ENCODE data around the gene PAX3. TPM values are rescaled to one million over a fixed set of nuclear protein-coding genes. Genes with fewer than 3 reads are reported as not detected.

PAX3 gene
- total RNA-seq, 1 experiment from 2014 or later, result not detected

GRCh38 chr2:222232372-222232771 lies 66.4 kb downstream of the PAX3 start (continued):
- TF ChIP-seq, protein P1, sequence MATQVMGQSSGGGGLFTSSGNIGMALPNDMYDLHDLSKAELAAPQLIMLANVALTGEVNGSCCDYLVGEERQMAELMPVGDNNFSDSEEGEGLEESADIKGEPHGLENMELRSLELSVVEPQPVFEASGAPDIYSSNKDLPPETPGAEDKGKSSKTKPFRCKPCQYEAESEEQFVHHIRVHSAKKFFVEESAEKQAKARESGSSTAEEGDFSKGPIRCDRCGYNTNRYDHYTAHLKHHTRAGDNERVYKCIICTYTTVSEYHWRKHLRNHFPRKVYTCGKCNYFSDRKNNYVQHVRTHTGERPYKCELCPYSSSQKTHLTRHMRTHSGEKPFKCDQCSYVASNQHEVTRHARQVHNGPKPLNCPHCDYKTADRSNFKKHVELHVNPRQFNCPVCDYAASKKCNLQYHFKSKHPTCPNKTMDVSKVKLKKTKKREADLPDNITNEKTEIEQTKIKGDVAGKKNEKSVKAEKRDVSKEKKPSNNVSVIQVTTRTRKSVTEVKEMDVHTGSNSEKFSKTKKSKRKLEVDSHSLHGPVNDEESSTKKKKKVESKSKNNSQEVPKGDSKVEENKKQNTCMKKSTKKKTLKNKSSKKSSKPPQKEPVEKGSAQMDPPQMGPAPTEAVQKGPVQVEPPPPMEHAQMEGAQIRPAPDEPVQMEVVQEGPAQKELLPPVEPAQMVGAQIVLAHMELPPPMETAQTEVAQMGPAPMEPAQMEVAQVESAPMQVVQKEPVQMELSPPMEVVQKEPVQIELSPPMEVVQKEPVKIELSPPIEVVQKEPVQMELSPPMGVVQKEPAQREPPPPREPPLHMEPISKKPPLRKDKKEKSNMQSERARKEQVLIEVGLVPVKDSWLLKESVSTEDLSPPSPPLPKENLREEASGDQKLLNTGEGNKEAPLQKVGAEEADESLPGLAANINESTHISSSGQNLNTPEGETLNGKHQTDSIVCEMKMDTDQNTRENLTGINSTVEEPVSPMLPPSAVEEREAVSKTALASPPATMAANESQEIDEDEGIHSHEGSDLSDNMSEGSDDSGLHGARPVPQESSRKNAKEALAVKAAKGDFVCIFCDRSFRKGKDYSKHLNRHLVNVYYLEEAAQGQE (IDR thresholded peaks at IDR 0.05; ENCODE audit: low read depth), result no peak
- no peak for TF ChIP-seq ELF1 (IDR thresholded peaks at IDR 0.05; ENCODE audit: borderline replicate concordance, low read depth)
- TF ChIP-seq ZNF274 (IDR thresholded peaks at IDR 0.05; ENCODE audit: low read depth, low read length), result no peak
- no peak for TF ChIP-seq RAD21 (IDR thresholded peaks at IDR 0.05; ENCODE audit: low read depth)
- TF ChIP-seq EZH2phosphoT487 (IDR thresholded peaks at IDR 0.05; ENCODE audit: borderline replicate concordance), result no peak
- TF ChIP-seq EGR1 (IDR thresholded peaks at IDR 0.05; ENCODE audit: low read depth), result no peak

GRCh38 chr2:222228054-222228453 lies 70.7 kb downstream of the PAX3 start:
- Histone ChIP-seq H3K9me2 (ENCODE audit: insufficient read depth) (no peaks in the 10 kb centered on the region), H3K27me3 (ENCODE audit: insufficient read depth, low read length) (peaks cover 43% of the 10 kb centered on the region), H3K36me3 (ENCODE audit: control insufficient read depth in 1 of 2, insufficient read depth in 2 of 2, low read length in 2 of 2) (no peaks in the 10 kb centered on the region), H3K9ac (ENCODE audit: low read length) (no peak overlapping the region), H3K27ac (ENCODE audit: low read depth, low read length) (no peak overlapping the region), H3K79me2 (ENCODE audit: insufficient read depth, low read length) (no peaks in the 10 kb centered on the region), H3K4me1 (ENCODE audit: control insufficient read depth in 1 of 2, insufficient read depth in 2 of 2, low read length in 2 of 2) (no peaks in the 10 kb centered on the region), H3K4me3 (replicated peaks in 1 of 2; ENCODE audit: low read depth in 1 of 2, low read length in 2 of 2) (no peak overlapping the region), H3K9me3 (ENCODE audit: control insufficient read depth in 1 of 2, insufficient read depth in 1 of 2, low read depth in 1 of 2, low read length in 2 of 2) (no peaks in the 10 kb centered on the region), H2AFZ (ENCODE audit: low read depth, low read length, poor library complexity, severe bottlenecking) (no peak overlapping the region), H3K4me2 (ENCODE audit: low read length) (no peak overlapping the region), H4K20me1 (ENCODE audit: insufficient read depth) (no peaks in the 10 kb centered on the region)
- TF ChIP-seq SRF (IDR thresholded peaks at IDR 0.05; ENCODE audit: low read depth), result no peak
- TF ChIP-seq, protein P2, sequence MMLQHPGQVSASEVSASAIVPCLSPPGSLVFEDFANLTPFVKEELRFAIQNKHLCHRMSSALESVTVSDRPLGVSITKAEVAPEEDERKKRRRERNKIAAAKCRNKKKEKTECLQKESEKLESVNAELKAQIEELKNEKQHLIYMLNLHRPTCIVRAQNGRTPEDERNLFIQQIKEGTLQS (IDR thresholded peaks at IDR 0.05), result no peak
- TF ChIP-seq SIN3A (IDR thresholded peaks at IDR 0.05; ENCODE audit: low read depth), result no peak
- TF ChIP-seq JUND (IDR thresholded peaks at IDR 0.05), result no peak
- no peak for TF ChIP-seq EGR1 (IDR thresholded peaks at IDR 0.05; ENCODE audit: low read depth)
- TF ChIP-seq, protein P1 (IDR thresholded peaks at IDR 0.05; ENCODE audit: low read depth), result no peak
- no peak for TF ChIP-seq EZH2phosphoT487 (IDR thresholded peaks at IDR 0.05; ENCODE audit: borderline replicate concordance)
- TF ChIP-seq EZH2 (IDR thresholded peaks at IDR 0.05), result no peak
- no peak for TF ChIP-seq RAD21 (IDR thresholded peaks at IDR 0.05; ENCODE audit: low read depth)
- no peak for TF ChIP-seq MAX (IDR thresholded peaks at IDR 0.05)
- TF ChIP-seq TCF7L2 (IDR thresholded peaks at IDR 0.05; ENCODE audit: borderline replicate concordance, extremely low read depth, insufficient read depth, insufficient read length), result no peak
- TF ChIP-seq YY1 (IDR thresholded peaks at IDR 0.05; ENCODE audit: extremely low read depth, insufficient replicate concordance, low read depth, low read length), result no peak
- no peak for TF ChIP-seq ZFX (IDR thresholded peaks at IDR 0.05)
- intact Hi-C loops (cut with micrococcal nuclease), result no loop called here
- no TSS peak for BruUV-seq (replicated peaks)
- no peak for DNase-seq (ENCODE audit: low read depth, low spot score)
- ATAC-seq, result no peak
- CTCF ChIA-PET, result no interaction called here
- RAD21 ChIA-PET (ENCODE audit: low non-redundant PET in 1 of 2, low total read pairs in 2 of 2, uncharacterized antibody in 2 of 2, unreplicated experiment in 2 of 2), result no interaction called here
- POLR2A ChIA-PET, result no interaction called here
